ENCODE results near the gene KRT24.

The KRT24 gene

DNA sequence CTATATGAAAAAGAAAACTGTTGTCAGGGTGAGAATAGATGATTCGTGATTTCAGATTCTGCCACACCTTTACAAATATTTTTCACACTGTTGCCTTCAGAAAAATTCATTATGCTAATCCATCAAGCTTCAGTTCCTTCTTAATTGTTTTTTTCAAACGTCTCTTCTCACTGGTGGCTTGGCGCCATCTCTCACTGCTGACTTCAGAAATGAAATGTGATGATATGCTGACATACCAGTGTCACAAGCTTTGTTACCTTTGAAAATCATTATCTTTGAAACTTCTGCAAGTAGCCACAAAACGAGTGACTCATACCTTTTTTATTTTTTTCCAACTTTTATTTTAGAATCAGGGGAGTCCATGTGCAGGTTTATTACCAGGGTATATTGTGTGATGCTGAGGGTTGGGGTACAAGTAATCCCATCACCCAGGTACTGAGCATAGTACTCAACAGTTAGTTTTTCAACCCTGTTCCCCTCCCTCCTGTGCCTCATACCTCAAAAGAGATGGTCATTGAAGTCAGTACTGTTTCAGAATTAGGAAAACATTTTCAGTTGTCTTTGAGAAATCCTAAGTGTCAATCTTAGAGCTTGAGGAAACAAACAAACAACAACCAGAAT is 24.5 kb downstream of the KRT24 start:
- H3K36me3 Mint-ChIP-seq (ENCODE audit: insufficient read depth): no peaks in the 10 kb centered on the region
- no peak overlapping the region for H3K27ac Mint-ChIP-seq
- no peak for DNase-seq
- ATAC-seq (replicated peaks): no peak
- H3K4me3 Mint-ChIP-seq: no peak overlapping the region
- H3K9me3 Mint-ChIP-seq: no peaks in the 10 kb centered on the region
- H3K4me1 Mint-ChIP-seq (ENCODE audit: low read depth in 2 of 2): no peaks in the 10 kb centered on the region
- peaks cover 71 to 77% of the 10 kb centered on the region in 2 donors for H3K27me3 Mint-ChIP-seq

GRCh38 chr17:40675905-40676304 is 27.6 kb downstream of the KRT24 start:
- Mint-ChIP-seq H3K36me3 (ENCODE audit: insufficient read depth) (no peaks in the 10 kb centered on the region), H3K27ac (no peak overlapping the region), H3K9me3 (no peaks in the 10 kb centered on the region), H3K4me3 (no peak overlapping the region), H3K4me1 (ENCODE audit: low read depth in 2 of 2) (no peaks in the 10 kb centered on the region), H3K27me3 (peaks cover 53 to 61% of the 10 kb centered on the region in 2 donors)
- no peak for DNase-seq
- no peak for ATAC-seq (replicated peaks)

GRCh38 chr17:40672654-40673053 is 30.9 kb downstream of the KRT24 start:
- Mint-ChIP-seq H3K4me1 (ENCODE audit: low read depth in 2 of 2) (no peaks in the 10 kb centered on the region), H3K36me3 (ENCODE audit: insufficient read depth) (no peaks in the 10 kb centered on the region), H3K27ac (no peak overlapping the region), H3K4me3 (no peak overlapping the region), H3K27me3 (peaks cover 31 to 45% of the 10 kb centered on the region in 2 donors), H3K9me3 (no peaks in the 10 kb centered on the region)
- ATAC-seq (replicated peaks) (no peak), DNase-seq (no peak)

DNA sequence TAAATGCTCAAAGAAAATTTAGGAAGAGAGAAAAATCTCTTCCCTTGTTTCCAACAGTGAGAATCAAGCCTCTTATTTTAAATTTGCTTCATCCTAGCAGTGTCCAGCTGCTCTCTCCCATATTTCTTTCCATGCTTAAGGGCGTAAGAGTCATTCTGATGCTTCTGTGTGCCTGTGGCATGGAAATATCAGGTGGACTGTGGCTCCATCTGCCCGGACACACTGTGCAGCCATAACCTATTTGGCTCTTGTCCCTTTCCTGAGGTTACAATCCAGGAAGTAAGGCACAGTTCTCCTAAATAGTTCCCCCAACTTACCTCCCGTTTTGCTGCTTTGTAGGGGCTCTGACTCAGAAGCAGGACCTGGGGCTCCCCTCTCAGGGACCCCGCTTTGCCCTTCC is 32.3 kb downstream of the KRT24 start:
- no peaks in the 10 kb centered on the region for H3K4me1 Mint-ChIP-seq (ENCODE audit: low read depth in 2 of 2)
- H3K9me3 Mint-ChIP-seq: no peaks in the 10 kb centered on the region
- H3K4me3 Mint-ChIP-seq: no peak overlapping the region
- H3K27ac Mint-ChIP-seq: no peak overlapping the region
- no peaks in the 10 kb centered on the region for H3K36me3 Mint-ChIP-seq (ENCODE audit: insufficient read depth)
- ATAC-seq (replicated peaks) (no peak), DNase-seq (no peak)
- H3K27me3 Mint-ChIP-seq: peaks cover 21 to 38% of the 10 kb centered on the region in 2 donors

- H3K9me3 Mint-ChIP-seq: no peaks in the 10 kb centered on the region
- H3K36me3 Mint-ChIP-seq (ENCODE audit: insufficient read depth): peaks cover 3% of the 10 kb centered on the region
- DNase-seq (no peak), ATAC-seq (replicated peaks) (no peak)
- no peaks in the 10 kb centered on the region for H3K4me1 Mint-ChIP-seq (ENCODE audit: low read depth in 2 of 2)
- no peak overlapping the region for H3K4me3 Mint-ChIP-seq
- no peak overlapping the region for H3K27ac Mint-ChIP-seq
- H3K27me3 Mint-ChIP-seq: peaks cover 27 to 50% of the 10 kb centered on the region in 2 donors
Observed at GRCh38 chr17:40666331-40666730, 37.2 kb downstream of the KRT24 start.

DNA sequence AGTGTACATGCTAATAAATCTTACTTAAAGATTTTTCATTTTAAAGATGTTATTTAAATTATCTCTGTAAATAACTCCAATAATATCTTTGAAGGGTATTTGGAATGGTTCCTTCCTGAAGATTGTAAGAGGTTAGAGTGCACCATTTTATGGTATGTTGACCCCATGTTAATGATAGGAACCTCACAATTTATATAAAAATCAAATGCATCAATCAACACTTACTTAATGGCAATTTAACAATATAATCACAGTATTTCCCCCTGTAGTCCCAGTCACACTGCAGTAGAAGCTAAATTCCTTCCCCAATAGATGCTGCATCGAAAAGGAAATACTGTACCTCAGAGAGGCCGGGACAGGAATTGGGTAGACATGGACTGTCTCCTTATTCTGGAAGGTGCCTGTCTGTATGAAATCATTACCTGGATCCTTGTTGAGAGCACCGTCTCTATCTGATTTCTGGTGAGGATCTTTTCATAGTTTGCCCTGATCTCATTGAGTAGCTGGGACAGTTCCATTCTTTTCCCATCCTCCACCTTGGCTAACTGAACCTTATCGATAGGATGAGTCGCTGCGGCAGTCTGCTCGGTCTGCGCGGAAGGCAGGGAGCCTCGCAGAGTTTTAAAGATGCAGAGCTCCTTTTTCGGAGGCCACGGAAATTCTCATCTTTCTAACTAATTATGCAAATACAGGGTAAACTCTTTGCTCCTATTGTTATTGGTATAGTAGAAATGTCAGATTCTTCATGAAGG is 38.8 kb downstream of the KRT24 start, which contains the start of gene KRT222:
TSS of gene KRT222 (minus strand) at position 596 of the 752 bp plus-strand sequence. CDS start at position 518, 78 bp downstream.
- DNase-seq (no peak), ATAC-seq (replicated peaks) (no peak)
- H3K9me3 Mint-ChIP-seq: no peaks in the 10 kb centered on the region
- H3K27ac Mint-ChIP-seq: no peak within 1 kb of the TSS
- peaks cover 3% of the 10 kb centered on the region for H3K36me3 Mint-ChIP-seq (ENCODE audit: insufficient read depth)
- no peak within 1 kb of the TSS for H3K4me3 Mint-ChIP-seq
- H3K4me1 Mint-ChIP-seq (ENCODE audit: low read depth in 2 of 2): no peaks in the 10 kb centered on the region
- peaks cover 33 to 59% of the 10 kb centered on the region in 2 donors for H3K27me3 Mint-ChIP-seq

GRCh38 chr17:40663252-40663651 is 40.3 kb downstream of the KRT24 start:
- Mint-ChIP-seq H3K27ac (no peak overlapping the region), H3K36me3 (ENCODE audit: insufficient read depth) (peaks cover 3% of the 10 kb centered on the region), H3K4me1 (ENCODE audit: low read depth in 2 of 2) (no peaks in the 10 kb centered on the region), H3K27me3 (peaks cover 42 to 68% of the 10 kb centered on the region in 2 donors), H3K9me3 (no peaks in the 10 kb centered on the region), H3K4me3 (no peak overlapping the region)
- no peak for DNase-seq
- ATAC-seq (replicated peaks): no peak

DNA sequence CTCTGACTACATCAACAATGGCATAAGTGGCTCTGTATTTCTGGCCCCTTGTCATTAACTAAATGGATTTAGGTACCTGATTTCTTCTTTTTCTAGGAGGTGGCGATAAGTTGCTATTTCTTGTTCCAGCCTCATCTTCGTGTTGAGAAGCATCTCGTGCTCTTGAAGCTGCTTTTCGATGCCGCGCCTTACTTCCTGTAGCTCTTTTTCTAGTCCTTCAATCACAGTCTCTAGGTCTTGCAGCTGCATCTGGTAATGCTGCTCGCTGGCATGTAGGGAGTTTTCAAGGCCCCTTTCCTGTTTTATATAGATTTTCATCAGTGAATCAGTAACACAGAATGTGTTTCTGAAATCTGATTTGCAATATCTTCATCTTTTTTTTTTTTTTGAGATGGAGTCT is 43.6 kb downstream of the KRT24 start:
- Mint-ChIP-seq H3K27ac (no peak overlapping the region), H3K4me3 (no peak overlapping the region), H3K9me3 (no peaks in the 10 kb centered on the region), H3K27me3 (peaks cover 29 to 44% of the 10 kb centered on the region in 2 donors), H3K36me3 (ENCODE audit: insufficient read depth) (no peaks in the 10 kb centered on the region), H3K4me1 (ENCODE audit: low read depth in 2 of 2) (no peaks in the 10 kb centered on the region)
- DNase-seq: no peak
- no peak for ATAC-seq (replicated peaks)

GRCh38 chr17:40658396-40658795 is 45.2 kb downstream of the KRT24 start:
- Mint-ChIP-seq H3K9me3 (no peaks in the 10 kb centered on the region), H3K4me1 (ENCODE audit: low read depth in 2 of 2) (no peaks in the 10 kb centered on the region), H3K27ac (no peak overlapping the region), H3K36me3 (ENCODE audit: insufficient read depth) (no peaks in the 10 kb centered on the region), H3K4me3 (no peak overlapping the region), H3K27me3 (peaks cover 25 to 37% of the 10 kb centered on the region in 2 donors)
- DNase-seq (no peak), ATAC-seq (replicated peaks) (no peak)

DNA sequence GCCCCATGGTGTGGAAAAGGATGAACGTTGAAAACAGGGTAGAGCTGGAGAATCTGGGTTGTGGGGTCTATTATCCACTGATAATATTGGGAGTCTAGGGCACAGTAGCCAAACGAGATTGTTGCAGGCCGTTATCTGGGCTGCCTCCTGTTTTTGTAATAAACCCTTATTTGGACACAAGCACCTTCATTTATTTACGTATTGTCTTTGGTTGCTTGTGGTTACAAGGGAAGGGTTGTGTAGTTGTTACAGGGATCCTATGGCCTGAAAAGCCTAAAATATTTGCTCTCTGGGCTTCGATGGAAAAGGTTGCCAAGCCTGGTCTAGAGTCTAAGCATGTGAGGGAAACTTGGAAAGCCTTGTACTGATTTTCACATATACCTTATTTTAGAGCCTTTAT is 51.6 kb downstream of the KRT24 start:
- Mint-ChIP-seq H3K9me3 (no peaks in the 10 kb centered on the region), H3K4me3 (no peak overlapping the region), H3K27ac (no peak overlapping the region), H3K4me1 (ENCODE audit: low read depth in 2 of 2) (peaks cover 9 to 15% of the 10 kb centered on the region in 2 donors), H3K36me3 (ENCODE audit: insufficient read depth) (peaks cover 19% of the 10 kb centered on the region), H3K27me3 (no peaks in the 10 kb centered on the region)
- ATAC-seq (replicated peaks) (no peak), DNase-seq (no peak)

DNA sequence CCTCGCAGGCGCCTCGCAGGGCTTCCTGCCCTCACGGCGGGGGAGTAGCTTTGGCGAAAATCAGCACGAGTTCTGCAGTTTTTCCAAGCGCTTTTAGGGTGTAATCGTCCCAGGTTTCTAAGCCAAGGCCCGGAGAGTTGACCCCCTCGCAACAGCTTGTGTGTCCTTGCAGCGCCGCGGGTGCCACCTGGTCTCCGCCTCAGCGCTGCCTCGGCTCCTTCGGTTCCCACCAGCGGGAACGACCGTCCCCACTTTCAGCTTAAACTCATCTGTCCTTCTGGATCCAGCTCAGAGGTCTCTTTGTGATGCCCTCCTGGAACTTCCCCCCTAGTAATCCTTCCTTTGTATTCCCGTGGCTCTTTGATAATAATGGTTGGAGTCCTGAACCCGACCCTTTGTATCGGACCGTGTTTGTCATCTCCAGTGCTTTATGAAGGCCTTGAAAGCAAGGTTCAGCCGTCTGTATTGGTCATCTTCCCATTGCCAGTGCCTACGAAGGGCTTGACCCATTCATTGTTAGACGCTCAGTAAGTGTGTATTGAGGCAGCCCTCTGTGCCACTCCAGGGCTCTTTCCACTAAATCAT is 55.1 kb downstream of the KRT24 start:
- no peak for DNase-seq
- peak overlapping the region; percentile 100 for H3K27ac Mint-ChIP-seq
- peaks cover 39% of the 10 kb centered on the region for H3K36me3 Mint-ChIP-seq (ENCODE audit: insufficient read depth)
- no peaks in the 10 kb centered on the region for H3K27me3 Mint-ChIP-seq
- H3K9me3 Mint-ChIP-seq: no peaks in the 10 kb centered on the region
- peak overlapping the region; percentile 99 for H3K4me3 Mint-ChIP-seq
- H3K4me1 Mint-ChIP-seq (ENCODE audit: low read depth in 2 of 2): peaks cover 22 to 36% of the 10 kb centered on the region in 2 donors
- ATAC-seq (replicated peaks): no peak
